Measurements from ENCODE around the gene C4orf17.

Gene C4orf17

DNA sequence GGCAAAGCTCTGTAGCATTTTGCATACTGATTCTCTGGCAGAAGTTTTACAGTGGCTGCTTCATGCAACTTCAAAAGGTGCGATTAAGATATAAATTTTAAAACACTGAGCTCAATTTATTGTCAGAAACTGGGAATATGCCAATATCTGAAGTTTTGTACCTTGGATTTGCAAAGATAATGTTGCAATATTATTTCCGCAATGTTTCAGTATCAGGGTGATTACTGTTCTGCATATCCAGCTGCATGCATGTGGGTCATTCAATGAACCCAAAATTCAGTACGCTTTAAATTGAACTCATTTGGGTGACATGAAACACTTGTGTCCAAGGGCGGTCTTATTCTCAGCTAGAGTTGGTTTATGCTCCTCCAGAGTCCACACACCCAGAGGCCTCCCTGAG, 26.9 kb downstream of the C4orf17 start:
- no peak for FAIRE-seq

DNA sequence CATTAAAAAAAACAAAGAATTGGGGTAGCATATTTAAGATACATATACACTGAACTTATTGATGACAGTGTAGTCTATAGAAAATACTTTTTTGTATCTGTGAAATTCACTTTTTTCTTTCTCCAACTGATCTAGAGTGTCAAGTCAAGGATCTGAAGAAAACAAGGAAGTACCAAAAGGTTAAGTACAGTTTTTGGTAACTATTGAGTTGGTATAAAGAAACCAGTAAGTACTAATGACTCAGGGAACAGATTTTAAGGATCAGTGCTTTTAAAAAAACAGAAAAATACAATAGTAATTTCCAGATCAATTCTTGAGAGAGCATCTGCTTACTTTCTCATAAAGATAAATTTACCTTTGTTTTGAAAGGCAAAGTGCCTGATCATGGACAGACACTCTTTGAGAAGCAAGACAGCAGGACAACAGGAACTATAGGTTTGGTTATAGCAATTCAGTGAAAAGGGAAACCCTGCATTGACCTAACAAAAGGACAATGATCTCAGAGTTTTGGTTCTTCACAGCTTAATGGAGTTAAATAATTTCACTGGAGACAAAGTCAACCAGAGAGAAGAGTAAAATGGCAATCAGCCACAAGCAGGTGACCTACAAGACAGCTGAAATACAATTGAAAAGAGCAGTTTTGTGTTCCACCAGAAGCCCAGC, 29.6 kb downstream of the C4orf17 start:
- FAIRE-seq, result no peak

DNA sequence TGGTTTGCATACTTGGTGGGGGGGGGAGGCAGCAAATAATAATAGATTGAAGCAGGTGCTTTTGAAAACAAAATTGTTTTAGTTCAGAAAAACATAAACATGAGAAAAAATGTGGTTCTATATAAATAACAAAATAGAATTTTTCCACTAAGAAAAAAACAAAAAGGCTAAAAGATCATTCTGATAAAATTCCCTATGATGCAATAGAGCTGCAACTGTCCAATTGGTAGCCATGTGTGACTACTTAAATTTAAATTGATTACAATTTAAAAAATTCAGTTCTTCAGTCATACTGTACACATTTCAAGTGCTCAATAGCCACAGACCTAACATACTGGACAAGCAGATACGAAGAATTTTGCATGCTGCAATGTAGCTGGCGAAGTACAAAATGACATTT, 42.1 kb downstream of the C4orf17 start:
- no peak for FAIRE-seq

DNA sequence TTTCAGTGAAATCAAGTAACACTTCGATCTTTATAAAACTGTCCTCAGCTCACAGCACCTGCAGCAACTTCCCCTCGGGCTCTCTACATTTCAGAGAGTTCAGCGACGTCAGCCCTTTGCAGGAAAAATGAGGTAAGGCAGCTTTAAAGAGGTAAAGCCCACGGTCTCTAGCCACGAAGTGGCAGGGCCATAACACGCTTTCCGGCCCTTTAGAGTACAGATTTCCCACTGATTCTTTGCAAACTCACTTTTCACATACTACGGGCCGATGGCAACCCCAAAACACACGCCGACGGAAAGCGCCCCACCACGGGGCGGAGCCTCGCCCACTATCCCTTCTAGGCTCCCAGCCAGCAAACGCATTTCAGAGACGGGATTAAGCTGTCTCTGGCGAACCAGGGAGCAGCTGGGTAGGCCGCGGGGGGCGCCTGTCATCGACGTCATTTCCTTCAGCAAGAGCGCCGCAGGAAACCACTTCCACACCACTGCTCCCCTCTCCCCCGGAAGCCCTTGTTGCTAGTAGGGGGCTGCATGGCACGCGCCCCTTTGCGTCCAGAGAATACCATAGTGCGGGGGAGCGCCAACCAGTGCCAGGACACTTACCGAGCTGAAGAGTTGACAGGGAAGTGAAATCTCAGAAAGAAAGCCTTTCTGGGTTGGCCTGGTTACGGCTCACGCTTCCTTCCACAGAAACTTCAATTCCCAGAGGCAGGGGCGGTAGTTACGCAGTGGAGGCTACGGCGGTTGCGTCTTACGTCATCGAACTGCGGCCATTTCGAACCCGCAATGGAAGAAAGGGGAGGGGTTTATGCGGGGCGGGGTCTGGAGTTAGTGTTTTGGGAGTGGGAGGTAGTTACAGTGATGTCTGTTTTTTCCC, 52.7 kb downstream of the C4orf17 start, which contains the start of gene TRMT10A:
Gene TRMT10A (minus strand): TSS at position 730 of the 877 bp plus-strand sequence. CDS start 4,701 bp downstream, outside the sequence.
- peak; percentile 85 for FAIRE-seq

DNA sequence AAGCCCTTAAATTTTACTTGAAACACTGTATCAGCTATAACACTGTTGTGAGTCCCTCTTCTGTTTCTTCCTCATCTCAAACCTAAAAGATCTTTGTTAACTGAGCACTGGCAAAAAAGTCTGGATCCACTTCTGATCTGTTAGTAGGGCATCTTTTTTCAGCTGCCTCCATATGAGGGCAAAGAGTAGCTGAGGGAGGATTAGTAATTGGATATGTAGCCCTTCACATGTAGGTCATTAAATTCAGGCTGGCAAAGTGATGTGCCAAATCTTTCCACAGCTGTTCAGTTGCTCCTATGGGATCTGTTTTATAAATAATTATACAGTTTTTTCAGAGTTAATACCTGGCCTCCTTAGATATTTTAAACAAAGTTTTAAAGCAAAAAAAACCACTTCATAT, 54.1 kb downstream of the C4orf17 start:
- FAIRE-seq, result no peak

DNA sequence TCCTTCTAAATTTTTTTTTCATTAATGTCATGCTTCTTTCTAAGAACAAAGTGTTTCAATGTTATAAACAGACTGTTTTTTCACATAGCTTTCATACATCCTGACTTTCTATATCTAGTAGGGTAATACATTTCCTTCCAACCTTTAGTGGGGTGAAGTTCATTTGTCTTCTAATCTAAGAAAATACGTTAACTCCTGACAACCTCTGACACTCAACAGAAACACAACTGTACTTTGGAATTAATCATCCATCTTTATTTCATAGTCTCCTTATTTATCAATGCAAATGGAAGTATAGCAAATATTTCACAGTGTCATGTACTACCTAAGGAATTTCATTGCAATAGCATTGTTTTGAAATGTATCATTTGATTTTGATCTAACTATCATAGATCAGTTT, 61.1 kb downstream of the C4orf17 start:
- peak; percentile 68 for FAIRE-seq

DNA sequence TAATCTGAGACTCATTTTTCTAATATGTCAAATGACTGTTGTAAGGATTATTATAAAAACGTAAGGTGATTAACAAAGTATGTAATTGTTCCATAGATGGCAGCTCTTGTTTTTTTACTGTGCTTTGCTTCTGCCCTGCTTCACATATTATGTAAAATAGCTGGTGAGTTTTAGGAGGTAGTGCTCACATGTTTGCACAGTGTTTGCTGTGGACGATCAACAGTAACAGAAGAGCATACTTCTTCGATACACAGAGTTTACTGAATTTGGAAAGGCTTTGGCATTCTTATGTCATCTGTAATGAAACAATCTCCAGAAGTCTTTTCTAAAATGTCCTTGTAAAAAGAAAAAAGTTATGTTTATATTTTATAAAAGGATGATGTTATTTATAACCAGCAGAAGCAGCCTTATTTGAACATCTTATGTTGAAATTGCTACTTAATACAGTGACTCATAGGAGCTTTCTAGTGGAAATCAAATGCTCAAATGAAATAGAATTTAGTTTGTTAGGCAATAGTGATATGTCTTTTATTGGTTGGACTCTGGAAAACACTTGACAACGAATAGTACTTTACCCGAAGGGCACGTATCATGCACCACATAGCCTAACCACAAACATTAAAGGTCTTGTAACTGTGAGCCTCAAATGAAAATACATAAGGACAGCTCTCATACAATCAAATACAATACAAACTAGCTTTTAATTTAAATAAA, 61.9 kb downstream of the C4orf17 start:
- no peak for FAIRE-seq

DNA sequence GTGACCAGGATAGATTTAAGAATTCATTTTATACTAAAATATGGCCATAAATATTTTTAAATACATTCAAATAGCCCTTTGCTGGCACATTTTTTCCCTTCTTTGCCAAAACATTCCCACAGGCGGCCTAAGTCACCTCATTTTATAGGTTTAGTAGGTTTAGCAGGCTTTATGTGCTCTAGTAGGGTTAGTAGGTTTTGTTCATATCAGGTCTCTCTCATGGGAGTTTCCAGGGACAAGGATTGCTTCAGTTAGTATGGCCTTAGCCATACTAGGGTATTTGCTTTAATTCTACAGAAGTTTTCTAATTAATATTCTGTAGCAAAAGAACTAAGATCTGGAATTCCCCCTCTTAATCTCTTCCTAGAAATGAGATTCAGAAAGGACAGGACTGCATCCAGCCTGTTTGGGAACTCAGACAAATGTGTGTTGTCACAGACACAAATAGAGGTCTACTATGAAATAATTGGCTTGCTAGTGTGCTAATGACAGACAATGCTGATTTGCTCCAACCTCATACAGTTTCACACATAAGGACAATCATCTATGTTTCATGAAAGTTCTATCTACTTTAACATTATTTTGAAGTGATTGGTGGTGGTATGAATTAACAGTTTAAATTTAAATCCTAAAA, 63.0 kb downstream of the C4orf17 start:
- FAIRE-seq, result no peak

DNA sequence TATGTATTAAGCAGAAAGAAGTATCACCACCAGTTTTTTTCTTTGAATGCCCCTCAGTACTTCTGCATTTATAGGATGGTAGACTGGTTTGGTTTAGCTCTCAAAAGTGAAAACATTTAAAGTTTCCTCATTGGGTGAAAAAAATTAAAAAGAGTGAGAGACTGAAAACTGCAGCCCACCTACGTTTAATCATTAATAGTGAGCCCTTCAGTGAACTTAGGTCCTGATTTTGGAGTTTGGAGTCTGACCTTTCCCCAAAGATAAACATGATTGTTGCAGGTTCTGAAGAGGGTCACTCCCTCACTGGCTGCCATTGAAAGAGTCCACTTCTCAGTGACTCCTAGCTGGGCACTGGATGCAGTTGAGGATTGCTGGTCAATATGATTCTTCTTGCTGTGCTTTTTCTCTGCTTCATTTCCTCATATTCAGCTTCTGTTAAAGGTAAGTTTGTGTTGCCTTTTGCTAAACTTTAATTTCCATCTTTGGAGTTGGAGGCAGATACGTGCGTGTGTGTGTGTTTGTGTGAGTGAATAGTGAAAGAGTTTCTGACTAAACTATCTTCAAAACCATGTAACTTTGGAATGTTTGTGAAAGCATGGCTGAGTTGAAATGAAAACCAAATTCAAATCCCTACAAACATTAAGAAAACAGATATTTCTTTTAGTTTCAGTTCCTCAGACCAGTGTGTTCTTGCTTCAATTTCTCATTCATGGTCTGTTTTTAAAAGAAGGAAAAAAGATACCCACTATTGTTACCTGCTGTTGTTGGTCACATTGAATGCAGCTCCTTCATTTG, 63.9 kb downstream of the C4orf17 start, which contains the start of gene MTTP:
Gene MTTP (plus strand): TSS at position 295 of the 795 bp plus-strand sequence. CDS start 86 bp downstream, at position 381.
- FAIRE-seq, result no peak

DNA sequence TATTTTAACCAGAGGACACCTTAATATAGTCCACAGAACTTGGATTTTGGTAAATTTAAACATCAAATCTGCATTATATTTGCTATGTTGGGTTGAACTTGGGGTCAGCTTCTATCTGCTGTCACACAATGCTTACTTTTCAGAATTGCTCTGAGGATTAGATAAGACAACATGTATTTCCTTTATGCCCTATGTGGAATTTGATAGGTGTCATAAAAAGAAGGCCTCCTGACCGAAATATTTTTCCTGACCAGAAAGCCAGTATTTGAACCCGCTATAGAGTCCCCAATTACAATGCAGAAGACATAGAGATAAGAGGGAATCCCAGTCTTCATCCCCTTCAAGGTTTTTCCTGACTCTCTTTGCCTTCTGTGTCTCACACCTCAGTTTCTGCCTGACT, 67.9 kb downstream of the C4orf17 start:
- FAIRE-seq, result no peak

DNA sequence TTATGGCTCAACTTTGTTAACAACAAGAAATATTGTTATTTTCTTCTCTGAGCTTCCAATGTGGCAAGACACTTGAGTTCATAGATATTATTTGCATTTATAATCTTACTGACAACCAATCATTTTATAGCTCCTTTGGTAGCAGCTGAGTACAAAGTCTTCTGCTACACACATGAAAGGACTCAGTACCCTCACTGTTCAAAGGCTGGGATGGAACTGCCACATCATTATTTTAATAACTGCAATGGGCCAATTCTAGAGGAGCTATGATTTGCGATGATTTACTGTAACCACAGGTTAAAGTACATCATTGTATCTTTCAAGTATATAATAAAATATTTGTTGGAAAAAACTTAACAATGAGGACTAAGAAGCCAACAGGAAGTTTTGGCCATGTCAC, 74.7 kb downstream of the C4orf17 start:
- no peak for FAIRE-seq

DNA sequence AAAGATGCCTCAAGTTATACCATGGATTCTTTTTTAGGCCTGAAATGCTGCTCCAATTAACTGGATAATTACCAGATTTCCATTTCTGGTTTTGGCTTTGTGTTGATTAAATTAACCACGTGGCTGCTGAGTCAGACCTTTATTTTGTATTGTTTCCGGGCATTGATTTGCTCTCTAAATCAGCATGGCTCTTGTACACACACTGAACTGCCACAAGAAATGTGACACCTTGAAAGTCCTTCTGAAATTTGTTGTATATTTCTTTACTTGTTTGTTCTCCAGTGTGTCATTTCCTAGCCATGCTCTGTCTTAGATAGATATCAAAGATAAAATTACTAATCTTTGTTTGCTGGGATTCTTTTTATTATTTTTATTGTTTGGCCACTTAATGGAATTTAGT, 75.5 kb downstream of the C4orf17 start:
- no peak for FAIRE-seq

DNA sequence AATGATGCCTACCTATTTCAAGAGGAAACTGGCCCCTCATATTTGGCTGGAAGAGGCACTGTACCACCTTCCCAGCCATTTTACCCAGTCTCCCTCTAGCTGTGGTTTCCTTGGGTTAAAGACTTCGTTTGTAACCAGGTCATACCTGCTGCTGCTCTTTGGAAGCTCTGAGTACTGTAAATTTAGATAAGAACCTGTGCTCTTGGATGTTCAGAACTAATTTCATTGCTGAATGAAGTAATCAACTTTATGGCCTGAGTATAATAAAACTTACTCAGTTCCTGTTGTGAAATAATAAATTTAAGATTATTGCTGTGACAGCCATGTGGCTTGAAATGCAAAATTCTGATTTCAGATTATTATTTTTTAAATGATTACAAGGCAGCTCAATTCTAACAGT, 76.0 kb downstream of the C4orf17 start:
- FAIRE-seq, result peak; percentile 28

DNA sequence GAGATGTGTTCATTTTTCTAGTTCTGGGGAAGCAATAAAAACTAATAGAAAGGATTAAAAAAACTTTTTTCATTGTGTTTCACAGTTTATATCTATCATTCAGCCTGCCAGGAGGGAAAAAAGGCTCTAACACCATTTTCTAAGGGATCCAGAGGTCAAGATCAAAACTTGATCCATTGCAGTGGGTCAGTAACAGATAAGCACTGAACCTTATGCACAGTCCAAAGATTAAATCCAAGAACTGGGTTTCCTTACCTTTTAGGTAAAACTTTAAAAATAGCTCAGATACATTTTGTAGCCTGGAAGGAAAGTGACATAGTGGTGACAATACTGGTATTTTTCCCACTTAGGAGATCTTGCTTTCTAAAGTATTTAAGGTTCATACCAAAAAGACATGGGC, 76.5 kb downstream of the C4orf17 start:
- no peak for FAIRE-seq

DNA sequence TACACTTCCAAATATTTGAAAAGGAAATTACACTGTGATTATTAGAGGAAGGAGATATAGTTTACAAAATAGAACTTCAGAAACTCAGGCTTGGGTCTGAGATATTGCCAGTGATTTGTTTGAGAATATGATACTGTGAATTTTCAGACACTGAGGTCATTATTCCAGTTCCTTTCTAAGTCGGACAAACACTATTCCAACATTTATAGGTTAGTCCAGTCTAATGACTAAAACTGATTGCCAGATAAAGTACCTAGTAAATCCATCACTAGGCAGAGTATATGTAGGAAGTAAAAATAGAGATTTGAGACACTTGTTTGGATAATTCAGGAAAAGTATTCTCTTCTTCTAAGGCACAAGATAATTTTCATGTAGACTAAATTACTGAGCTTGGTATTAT, 77.0 kb downstream of the C4orf17 start:
- no peak for FAIRE-seq

DNA sequence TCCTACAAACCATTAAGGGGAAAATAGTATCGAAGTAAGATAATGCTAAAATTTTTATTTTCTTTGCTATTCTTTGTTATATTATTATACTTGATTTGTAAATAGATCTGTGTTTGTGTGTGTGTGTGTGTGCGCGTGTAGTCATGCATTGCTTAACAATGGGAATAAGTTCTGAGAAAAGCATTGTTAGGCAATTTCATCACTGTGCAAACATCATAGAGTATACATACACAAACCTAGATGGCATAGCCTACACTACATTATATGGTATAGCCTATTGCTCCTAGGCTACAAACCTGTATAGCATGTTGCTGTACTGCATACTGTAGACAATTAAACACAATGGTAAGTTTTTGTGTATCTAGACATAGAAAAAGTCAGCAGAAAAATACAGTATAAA, 80.9 kb downstream of the C4orf17 start:
- FAIRE-seq, result no peak
